WTC11 (cell line): ENCODE measurements around the gene EIF3B.

Experiments used
- TF ChIP-seq, protein P1 (sequence below): fragments of 200-600 bp; IDR thresholded peaks from 2 replicates; pipeline ENCODE4 v1.8.0; 2022; ENCODE audit warnings: antibody characterized with exemption
- TF ChIP-seq, protein P2 (sequence below): sonication (generic); formaldehyde crosslinking; IDR thresholded peaks from 2 replicates; pipeline ENCODE4 v1.8.1; 2023; ENCODE audit warnings: mild to moderate bottlenecking, missing genetic modification reagents, moderate library complexity

DNA sequence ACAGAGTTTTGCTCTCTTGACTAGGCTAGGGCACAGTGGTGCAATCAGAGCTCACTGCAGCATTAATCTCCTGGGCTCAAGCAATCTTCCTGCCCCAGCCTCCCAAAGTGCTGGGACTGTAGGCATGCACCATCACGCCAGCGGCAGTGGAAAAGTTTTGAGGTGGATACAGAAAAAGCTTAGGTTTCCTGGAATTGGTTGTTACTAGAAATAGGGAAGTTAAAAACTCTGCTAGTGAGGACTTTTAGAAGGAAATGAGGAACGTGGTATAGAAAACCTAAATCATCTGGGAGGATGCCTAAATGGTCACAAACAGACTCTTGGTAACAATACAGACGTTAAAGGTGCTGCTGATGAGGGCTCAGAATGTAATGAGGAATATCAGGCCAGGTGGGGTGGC lies 29.5 kb upstream of the EIF3B start:
- TF ChIP-seq, protein P1, sequence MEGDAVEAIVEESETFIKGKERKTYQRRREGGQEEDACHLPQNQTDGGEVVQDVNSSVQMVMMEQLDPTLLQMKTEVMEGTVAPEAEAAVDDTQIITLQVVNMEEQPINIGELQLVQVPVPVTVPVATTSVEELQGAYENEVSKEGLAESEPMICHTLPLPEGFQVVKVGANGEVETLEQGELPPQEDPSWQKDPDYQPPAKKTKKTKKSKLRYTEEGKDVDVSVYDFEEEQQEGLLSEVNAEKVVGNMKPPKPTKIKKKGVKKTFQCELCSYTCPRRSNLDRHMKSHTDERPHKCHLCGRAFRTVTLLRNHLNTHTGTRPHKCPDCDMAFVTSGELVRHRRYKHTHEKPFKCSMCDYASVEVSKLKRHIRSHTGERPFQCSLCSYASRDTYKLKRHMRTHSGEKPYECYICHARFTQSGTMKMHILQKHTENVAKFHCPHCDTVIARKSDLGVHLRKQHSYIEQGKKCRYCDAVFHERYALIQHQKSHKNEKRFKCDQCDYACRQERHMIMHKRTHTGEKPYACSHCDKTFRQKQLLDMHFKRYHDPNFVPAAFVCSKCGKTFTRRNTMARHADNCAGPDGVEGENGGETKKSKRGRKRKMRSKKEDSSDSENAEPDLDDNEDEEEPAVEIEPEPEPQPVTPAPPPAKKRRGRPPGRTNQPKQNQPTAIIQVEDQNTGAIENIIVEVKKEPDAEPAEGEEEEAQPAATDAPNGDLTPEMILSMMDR = no peak
- TF ChIP-seq, protein P2, sequence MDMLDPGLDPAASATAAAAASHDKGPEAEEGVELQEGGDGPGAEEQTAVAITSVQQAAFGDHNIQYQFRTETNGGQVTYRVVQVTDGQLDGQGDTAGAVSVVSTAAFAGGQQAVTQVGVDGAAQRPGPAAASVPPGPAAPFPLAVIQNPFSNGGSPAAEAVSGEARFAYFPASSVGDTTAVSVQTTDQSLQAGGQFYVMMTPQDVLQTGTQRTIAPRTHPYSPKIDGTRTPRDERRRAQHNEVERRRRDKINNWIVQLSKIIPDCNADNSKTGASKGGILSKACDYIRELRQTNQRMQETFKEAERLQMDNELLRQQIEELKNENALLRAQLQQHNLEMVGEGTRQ (CRISPR knock-in tag) = no peak
